Mammary epithelial cell (primary cell): ENCODE measurements around the gene FAT3.

Source experiments
- CTCF ChIP-seq, 2 donors: IDR thresholded peaks in 1 of 2; conservative IDR thresholded peaks in 1 of 2; 2 replicates each; pipeline ENCODE4 v1.5.1; 2011 to 2012; ENCODE audit warnings: inconsistent platforms in 2 of 2, low read length in 2 of 2, mild to moderate bottlenecking in 2 of 2, control low read depth in 1 of 2, low read depth in 1 of 2; ENCODE audit not compliant: insufficient read depth in 1 of 2; ENCODE audit errors: extremely low read depth in 1 of 2
- EZH2 ChIP-seq: IDR thresholded peaks from 2 replicates; pipeline ENCODE4 v1.6.1; 2012; ENCODE audit warnings: low read length, inconsistent platforms, borderline replicate concordance

GRCh38 chr11:92198268-92198667 lies 26.4 kb upstream of the FAT3 start:
- TF ChIP-seq CTCF (conservative IDR thresholded peaks at IDR 0.05 in 1 of 2, IDR thresholded peaks at IDR 0.05 in 1 of 2; ENCODE audit: extremely low read depth in 1 of 2, insufficient read depth in 1 of 2, low read depth in 1 of 2, low read length in 2 of 2), result no peak
- no peak for TF ChIP-seq EZH2
